M059J (cell line): Measurements from ENCODE around the gene GNPTG. TPM values are rescaled to one million over a fixed set of nuclear protein-coding genes. Genes with fewer than 3 reads are reported as not detected.

ENCODE experiments used
- DNase-seq: peaks from one replicate; pipeline ENCODE4 v3.0.0-alpha.2; 2012; ENCODE audit warnings: low read depth
- total RNA-seq: library from RNA; depleted of rRNA; stranded (reverse); fragments of >200 nt; shearing (Covaris generic); gene quantifications from 2 replicates; pipeline ENCODE4 v1.2.3, GENCODE V29; 2014

Gene GNPTG
- total RNA-seq, 1 experiment from 2014 or later, result 50.1 TPM

DNA sequence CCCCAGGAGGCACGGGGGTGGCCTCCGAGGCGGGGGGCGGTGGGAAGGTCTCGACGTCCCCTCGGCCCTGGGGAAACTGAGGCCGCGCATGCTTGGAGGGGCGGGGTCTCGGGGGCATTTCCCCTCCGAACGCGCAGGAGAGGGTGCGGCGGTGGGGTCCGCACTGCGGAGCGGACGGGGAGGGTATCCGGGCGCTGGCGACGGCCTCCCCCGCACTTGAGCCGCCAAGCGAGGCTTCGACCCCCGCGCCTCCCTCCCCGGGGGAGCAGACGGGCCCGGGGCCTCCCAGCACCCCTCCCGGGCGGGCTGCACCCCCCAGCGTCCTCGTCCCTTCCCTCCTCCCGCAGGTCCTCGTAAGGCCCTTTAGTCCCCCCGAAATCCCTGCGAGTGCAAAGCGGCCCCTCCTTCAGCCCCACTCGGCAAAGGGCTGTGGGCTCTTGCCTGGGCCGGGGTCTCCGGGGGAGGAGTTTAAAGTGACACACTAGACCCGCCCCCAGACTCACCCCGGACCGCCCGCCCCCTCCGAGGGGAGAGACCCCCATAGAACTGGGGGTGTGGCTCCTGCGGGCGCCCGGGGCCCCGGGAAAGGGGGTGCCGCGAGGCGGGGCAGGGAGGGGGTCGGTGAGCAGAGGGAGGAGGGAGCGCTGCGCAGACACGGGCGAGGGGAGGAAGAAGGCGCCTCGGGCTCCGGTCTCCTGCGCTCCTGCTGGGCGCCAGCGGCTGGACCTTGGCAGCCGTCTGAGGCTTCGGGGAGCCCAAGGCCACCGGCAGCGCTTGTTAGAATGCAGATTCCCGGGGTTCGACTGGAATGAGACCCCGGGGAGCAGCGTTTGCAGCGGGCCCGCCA lies 17.7 kb upstream of the GNPTG start:
- DNase-seq, result no peak

DNA sequence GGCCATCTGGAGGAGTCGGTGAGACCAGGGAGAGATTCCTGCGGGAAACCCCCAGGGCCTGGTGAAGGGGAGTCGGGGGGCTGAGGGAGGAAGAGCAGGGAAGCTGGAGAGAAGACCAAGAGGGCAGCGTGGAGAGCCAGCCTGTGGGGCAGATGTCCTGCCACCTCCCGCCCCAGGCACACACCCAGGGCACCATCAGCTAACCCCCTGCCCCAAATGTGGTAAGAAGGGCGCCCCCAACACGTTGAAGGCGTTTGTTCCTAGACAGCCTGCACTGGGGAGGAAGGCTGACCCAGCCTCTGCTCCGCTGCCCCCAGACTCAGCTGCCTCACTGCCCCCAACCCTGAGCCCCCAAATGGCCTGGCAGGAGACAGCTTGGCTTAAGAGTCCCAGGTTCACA lies 17.0 kb upstream of the GNPTG start:
- DNase-seq, result no peak

DNA sequence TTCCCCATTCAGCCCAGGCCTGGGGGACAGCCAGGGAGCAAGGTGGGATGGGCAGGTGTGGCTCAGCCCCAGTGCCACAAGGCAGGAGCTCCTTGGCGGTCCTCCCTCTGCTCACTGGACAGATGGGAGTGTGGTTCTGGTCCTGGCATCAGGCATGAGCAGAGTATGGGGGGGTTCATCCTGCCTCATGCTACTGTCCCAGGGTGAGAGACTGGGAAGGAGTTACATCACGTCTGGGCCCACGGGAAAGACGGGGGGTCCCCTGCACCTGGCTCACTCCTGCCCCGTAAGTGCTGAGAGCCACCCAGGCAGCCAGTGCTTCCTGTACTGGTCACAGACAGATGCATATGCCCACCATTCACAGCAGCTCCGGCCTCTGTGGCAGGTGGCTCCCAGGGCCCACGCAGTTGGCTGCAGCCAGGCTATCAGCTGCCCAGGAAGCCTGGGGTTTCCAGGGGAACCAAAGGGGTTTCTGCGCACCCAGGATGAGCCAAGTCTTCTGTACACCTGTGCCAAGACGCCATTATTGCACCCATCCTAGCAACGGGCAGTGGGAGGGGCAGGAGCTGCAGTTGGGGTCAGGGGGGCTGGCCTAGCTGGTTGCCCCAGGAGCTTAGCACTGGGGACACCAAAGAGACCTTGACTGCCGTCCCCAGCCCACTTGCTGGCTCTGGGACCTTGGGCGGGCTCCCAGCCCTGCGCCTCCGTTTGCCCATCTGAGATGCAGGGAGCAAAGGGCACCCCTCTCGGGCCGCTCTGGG lies 16.3 kb upstream of the GNPTG start:
- no peak for DNase-seq

DNA sequence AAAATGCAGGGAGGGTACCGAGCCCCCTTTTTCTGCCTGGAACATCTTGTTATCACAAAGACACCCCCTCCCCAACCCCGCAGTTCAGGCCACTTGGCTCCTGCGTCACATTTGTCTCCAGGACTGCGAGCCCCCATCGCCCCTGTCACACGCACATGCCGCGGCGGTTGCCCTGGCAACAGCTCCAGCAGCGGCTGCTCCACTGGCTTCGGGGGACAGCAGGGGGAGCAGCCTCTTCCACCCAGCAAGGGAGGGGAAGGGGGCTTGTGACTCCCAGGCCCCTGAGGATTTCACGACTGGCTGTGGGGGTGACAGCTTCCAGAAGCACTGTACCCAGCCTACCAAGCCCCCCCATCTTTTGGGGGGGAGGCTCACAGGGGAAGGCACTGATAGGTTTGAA lies 15.7 kb upstream of the GNPTG start:
- DNase-seq, result no peak

DNA sequence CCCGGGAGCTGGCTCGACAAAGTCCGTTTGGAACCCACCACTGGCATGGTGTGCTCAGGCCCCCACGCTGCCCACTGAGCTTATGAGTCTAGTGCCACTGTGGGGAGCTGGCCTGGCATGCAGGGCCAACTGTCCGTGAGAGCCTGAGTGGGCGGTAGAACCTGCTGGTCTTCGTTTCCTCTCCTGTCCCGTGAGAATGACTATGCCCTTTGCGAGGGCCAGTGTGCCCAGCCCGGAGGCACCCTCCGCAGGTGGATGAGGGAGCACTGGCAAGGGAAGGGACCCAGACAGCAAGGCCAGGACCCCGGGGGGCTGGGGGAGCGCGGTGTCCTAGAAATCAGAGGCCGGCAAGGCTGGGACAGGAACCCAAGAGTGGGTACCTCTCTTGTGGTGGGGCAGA lies 15.1 kb upstream of the GNPTG start:
- no peak for DNase-seq

DNA sequence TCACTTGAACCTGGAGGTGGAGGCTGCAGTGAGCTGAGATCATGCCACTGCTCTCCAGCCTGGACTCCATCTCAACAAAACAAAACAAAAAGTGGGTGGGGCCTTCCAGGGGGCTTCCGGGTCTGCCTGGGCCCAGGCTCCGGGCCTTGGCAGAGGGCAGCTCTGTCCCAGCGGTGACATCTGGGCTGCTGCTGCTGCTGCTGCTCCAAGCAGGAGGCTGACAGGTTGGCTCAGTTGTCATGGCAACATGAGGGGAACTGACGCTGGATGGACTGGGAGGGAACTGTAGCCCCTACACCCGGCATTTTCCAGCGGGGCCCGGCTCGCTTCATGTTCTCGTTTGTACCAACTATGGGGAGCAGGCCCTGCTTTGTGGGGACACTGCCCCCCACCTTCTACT lies 14.2 kb upstream of the GNPTG start:
- no peak for DNase-seq

DNA sequence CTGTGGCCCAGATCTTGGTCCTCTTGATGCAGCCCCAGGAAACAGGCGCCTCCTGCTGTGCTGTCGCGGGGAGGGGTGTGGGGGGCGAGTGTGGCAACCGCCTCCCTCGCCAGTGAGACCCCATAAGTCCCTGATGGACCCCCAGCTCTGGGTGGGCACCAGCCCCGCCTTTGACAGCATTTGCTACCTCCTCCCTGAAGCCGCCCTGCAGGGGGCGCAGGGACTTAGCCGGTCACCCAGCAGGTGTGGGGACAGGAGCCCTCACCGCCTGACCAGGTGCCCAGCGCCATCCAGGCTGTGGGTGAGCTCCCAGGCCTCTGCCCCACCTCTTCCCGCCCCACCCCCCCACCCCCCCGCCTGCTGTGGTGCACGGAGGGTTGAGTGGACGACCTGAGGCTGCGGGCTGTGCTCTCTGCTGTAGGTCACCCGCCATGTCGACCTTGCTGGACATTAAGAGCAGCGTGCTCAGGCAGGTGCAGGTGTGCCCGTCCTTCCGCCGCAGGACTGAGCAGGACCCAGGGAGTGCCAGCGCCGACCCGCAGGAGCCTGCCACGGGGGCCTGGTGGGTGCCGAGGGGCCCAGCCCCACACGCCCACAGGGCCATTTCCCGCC lies 13.5 kb upstream of the GNPTG start:
- DNase-seq, result no peak

DNA sequence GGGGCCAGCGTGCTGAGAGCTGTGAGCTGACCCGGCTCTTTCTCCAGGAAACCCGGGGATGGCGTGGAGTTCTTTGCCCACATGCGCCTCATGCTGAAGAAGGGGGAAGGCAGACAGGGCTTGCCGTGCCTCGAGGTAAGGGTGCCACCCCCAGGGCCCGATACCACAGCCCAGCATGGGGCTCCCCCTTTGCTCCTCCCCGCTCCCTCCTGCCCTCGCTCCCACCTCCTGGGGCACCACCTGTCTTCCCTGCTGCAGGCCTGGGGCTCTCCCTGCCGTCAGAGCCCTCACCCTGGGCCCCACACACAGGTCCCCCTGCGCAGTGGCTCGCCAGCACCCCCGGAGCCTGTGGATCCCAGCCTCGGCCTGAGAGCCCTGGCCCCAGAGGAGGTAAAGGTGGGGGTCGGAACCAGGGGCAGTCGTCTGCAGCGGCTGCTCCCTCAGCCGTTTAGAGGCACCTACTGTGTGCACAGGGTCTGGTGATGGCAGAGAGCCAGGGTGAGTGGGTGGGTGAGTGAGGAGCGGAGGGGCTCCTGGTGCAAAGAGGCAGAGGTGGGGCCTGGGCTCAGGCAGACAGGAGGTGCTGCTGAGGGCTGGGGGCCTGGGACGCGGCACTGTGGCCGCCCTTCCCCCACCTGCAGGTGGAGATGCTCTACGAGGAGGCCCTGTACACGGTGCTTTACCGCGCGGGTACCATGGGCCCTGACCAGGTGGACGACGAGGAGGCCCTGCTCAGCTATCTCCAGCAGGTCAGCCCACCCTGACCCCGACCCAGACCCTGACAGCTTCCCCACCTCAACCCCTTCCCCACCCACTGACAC lies 12.7 kb upstream of the GNPTG start:
- DNase-seq, result no peak

DNA sequence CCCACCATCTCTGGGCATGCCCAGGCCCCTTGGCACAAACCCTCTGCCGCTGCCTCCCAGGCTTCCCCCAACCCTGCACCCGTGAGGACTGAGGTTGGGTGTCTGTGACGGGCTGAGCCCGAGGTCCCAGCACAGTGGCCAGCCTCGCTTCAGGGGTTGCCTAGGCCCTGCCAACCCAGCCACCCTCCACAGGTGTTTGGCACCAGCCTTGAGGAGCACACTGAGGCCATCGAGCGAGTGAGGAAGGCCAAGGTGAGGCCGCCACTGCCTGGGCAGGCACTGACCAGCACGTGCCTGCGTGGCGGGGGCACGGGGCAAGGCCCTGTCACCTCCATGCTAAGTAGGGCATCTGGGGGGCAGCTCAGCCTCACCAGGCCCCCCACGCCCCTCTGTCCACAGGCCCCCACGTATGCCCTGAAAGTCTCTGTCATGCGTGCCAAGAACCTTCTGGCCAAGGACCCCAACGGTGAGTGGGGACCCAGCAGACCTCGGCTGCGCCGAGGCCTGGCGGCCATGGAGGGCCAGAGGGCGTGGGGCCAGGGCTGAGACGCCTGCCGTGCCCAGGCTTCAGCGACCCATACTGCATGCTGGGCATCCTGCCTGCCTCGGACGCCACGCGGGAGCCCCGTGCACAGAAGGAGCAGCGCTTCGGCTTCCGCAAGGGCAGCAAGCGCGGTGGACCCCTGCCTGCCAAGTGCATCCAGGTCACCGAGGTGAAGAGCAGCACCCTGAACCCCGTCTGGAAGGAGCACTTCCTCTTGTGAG lies 10.8 kb upstream of the GNPTG start:
- no peak for DNase-seq

DNA sequence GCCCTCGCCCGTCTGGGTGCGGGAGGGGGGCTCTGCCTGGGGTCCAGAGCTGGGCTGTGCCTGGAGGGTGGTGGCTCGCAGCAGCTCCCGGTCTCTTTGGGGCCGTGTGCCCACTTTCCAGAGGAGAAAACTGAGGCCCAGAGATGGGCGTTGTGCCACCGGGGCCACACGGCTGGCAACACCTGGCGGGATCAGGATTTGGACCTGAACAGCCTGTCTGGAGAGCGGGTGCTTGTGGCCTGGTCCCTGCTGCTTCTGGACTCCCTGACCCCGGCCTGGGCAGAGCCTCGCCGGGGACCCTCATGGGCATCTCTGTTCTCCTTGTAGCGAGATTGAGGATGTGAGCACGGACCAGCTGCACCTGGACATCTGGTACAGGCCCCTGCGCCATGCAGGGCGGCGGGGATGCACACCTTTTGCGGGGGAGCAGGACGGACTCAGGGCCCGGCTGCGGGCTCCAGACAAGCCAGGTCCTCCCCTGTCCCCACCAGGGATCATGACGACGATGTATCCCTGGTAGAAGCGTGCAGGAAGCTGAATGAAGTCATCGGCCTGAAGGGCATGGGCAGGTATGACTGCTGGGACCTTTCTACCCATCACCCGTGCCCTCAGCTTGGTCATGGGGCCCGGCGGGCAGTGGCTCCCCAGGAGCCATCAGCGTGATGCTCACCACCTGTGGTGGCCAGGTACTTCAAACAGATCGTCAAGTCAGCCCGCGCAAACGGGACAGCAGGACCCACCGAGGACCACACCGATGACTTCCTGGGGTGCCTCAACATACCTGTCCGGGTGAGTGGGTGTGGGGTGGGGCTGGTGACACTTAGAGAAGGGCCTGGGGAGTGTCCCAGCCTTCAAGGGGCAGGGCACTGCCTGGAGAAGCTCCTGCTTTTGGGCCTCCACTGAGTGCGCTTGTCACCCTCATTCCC lies 10.0 kb upstream of the GNPTG start:
- no peak for DNase-seq

DNA sequence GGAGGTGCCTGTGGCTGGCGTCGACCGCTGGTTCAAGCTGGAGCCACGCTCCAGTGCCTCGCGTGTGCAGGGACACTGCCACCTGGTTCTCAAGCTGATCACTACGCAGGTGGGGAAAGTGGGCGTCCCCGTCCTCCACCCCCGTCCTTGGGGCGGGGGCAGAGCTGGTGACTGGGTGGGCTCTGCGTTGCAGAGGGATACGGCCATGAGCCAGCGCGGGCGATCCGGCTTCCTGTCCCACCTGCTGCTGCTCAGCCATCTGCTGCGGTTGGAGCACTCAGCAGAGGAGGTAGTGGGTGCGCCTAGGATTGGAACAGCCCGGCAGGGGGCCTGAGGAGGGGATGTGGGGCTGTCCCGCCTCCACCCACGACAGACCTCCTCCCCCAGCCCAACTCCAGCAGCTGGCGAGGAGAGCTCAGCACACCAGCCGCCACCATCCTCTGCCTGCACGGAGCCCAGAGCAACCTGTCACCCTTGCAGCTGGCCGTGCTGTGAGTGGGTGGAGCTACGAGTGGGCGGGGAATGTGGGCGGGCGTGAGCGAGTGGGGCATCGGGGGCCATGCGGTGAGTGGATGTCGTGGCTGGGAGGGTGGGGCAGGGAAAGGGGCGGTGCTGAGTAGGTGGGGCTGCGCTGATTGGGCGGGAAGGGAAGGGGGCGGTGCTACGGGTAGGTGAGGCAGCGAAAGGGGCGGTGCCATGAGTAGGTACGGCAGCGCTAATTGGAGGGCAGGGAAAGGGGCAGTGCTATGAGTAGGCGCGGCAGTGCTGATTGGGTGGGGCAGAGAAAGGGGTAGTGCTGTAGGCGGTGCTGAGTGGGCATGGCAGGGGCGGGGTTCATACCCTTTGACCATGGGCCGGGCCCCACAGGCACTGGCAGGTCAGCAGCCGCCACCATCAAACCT lies 9.0 kb upstream of the GNPTG start:
- DNase-seq, result peak; percentile 86

DNA sequence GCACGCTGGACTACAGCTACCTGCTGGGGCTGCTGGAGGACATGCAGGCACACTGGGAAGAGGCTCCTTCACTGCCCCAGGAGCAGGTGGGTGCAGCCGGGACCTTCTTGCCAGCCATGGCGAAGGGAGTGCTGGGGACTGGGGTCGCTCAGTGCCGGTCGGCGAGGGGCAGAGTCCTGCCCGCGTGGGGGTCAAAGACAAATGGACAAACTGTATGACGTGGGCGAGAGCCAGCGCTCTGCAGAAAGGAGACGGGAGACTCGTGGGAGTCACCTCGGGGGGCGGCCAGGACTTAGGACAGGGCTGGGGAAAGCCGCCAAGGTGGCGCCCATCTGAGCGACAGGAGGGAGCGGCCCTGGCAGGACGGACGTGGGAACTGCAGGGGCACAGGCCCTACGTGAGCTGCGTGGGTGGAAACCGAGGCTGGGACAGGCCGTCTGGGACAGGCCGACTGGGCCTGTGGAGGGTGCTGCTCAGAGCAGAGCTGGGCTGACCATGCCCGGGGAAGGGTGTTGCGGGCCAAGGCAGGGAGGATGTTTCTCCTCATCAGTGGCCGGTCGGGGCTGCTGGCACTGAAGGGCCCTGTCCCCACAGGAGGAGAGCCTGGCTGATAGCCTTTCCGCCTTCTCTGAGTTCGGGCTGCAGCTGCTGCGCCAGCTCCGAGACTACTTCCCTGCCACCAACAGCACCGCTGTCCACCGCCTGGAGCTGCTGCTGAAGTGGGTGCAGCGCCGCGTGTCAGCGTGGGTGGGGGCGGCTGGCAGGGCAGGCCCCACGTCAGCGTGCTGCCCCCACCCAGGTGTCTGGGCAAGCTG lies 8.1 kb upstream of the GNPTG start:
- DNase-seq, result no peak

DNA sequence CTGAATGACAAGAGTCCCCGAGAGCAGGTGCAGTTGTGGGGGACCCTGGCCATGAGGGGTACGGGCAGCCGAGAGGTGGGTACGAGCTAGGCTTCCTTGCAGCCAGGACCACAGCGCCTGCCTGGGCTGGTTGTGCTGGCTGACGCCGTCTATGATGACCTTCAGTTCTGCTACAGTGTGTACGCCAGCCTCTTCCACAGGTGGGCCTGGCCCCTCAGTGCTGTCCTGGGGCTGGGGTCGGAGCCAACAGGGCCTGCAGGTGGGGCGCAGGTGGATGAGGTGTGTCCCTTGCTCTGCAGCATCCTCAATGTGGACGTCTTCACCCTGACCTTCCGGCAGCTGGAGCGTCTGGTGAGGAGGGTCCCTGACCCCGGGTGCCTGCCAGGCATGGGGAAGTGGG lies 7.2 kb upstream of the GNPTG start:
- no peak for DNase-seq

DNA sequence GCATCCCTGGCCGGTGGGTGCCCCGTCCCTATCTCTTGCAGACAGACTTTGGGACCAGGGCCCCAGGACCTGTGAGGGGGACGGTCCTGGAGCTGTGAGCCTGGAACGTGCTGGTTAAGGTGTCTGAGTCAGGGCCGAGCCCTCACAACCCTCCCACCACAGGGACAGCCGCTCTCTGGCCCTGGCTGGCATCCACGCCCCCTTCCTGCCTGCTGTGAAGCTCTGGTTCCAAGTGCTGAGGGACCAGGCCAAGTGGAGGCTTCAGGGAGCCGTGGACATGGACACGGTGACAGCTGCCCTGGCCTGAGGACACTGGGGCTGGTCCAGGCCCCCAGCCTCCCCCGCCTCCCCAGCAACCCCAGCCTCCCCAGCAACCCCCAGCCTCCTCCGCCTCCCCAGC lies 6.6 kb upstream of the GNPTG start:
- peak; percentile 51 for DNase-seq

DNA sequence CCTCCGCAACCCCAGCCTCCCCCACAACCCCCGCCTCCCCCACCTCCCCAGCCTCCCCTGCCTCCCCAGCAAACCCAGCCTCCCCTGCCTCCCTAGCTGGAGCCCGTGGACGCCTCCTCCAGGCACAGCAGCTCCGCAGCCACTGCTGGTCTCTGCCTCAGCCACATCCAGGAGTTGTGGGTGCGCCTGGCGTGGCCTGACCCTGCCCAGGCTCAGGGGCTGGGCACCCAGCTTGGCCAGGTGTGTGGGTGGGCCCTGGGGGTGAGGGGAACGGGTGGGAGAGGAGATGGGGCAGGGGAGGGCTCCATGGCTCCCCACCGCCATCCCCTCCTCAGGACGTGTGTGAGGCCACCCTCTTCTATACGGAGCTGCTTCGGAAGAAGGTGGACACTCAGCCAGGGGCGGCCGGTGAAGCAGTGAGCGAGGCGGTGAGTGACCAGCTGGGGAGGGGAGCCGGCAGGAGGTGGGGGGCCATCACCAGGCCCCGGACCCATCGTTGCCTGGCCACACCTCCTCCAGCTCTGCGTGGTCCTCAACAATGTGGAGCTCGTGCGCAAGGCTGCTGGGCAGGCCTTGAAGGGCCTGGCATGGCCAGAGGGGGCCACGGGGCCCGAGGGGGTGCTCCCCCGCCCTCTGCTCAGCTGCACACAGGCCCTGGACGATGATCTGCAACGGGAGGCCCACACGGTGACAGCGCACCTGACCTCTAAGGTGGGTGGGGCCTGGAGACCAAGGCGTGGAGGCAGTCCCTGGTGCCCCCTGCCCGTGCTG lies 5.9 kb upstream of the GNPTG start:
- DNase-seq, result no peak

DNA sequence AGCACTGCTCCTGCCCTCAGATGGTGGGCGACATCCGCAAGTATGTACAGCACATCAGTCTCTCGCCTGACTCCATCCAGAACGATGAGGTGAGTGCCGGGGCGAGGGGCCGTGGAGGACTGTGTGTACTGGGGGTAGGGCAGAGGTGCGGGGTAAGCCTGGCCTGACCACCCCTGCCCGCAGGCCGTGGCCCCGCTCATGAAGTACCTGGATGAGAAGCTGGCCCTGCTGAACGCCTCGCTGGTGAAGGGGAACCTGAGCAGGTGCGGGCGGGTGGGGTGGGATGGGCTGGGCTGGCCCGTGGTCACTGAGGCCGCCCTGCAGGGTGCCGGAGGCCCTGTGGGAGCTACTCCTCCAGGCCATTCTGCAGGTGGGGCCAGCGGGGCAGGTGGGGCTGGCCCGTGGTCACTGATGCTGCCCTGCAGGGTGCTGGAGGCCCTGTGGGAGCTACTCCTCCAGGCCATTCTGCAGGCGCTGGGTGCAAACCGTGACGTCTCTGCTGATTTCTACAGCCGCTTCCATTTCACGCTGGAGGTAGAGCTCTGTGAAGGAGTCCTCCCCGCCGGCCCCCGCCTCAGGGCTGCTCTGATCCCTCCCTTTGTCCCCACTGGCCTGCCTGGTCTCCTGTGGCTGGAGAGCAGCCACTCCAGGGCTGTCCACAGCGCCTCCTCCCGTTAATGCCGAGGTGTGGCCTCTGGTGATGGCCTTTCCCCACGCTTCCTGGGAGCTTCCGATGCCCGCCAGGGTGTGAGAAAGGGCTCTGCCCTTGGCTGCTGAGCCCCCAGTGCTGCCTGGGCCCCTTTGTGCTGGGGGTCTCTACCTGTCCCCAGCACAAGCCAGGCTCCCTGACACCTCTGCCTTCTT lies 5.1 kb upstream of the GNPTG start:
- no peak for DNase-seq
